Measurements from ENCODE around the gene OS9.

Gene OS9

DNA sequence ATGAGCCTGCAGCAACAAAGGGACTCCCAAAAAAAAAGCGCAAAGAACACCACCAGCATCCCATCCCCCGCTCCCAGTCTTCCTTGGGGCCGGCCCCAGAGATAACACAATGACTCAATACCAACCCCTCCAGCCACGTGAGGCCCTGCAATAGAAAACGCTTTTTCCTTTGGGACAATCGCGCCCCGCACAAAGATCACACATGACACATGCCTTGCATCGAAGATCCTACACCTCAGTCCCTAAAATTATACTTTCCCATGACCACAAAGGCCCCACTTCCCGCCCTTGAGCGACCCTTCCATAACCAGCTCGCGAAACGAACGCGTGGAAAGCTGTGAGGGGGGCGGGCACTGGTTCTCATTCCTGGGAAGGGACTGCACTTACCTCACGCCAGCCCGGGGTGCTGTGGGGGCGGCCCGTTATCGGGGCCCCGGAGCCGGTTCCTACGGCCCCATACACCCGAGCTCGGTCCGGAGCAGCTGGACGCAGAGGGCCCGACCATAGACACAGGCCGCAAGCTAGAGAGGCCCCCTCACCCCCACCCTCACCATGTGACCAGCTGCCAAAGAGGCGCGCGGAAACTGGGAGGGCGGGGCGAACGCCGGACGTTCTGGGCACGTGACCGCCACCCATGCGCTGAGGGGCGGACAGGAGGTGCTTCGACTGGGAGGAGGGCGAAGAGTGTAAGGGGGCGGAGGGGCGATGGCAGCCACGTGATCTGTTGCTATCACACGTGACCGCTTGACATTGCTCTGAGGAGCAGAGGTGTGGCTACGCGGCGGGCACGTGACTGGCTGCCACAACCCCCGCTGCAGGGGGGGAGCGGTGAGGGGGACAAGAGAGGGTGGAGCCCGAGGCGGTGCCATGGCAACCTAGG, 58.1 kb downstream of the OS9 start, which contains the start of gene CDK4:
Gene CDK4 (minus strand): TSS at position 523 of the 880 bp plus-strand sequence. CDS start 593 bp downstream, outside the sequence.
- DNase-seq (ENCODE audit: low read depth in 3 of 3) = peak; percentile 94 to 98 (median 96)

DNA sequence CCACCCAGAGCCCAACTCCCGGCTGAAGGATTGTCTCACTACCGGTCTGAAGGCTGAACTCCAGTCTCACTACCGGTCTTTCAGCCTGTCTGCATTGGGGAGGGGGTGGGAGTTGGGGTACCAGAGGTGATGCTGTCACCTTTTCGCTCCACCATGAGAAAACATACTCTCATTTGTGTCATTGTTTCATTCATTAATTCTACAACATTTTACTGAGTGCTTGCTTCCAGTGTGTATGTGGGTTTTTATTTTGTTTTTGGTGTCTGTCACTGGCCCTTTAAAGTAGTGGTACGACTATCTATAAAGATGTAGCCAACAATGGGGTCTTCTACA, 58.7 kb downstream of the OS9 start:
- no peak for DNase-seq (ENCODE audit: low read depth in 3 of 3)

DNA sequence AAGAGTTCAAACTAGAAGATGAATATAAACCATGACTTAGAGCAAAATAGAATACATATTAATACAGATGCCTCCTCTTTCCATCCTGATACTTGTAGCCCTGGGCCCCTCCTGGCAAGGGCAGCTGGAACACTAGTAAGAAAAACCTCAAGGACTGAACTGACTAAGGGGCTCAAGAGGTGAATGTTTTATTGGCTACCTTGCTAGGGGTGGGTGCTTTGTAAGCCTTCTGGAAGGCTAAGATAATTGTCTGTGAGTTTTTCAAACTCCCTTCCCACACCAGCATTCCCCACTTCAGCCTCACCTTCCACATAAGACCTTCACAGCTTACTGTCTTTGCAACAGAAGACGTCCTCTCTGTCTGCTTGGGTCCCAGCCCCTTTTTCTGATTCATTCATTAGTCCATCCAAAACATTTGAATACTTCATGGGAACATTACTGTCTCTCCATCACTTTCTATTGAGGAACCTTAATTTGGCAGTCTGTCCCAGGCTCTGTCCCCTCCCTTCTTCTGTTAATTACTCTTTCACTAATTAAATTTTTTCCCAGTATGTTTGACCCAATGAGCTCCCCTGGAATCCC, 59.9 kb downstream of the OS9 start:
- DNase-seq (ENCODE audit: low read depth in 3 of 3) = no peak

DNA sequence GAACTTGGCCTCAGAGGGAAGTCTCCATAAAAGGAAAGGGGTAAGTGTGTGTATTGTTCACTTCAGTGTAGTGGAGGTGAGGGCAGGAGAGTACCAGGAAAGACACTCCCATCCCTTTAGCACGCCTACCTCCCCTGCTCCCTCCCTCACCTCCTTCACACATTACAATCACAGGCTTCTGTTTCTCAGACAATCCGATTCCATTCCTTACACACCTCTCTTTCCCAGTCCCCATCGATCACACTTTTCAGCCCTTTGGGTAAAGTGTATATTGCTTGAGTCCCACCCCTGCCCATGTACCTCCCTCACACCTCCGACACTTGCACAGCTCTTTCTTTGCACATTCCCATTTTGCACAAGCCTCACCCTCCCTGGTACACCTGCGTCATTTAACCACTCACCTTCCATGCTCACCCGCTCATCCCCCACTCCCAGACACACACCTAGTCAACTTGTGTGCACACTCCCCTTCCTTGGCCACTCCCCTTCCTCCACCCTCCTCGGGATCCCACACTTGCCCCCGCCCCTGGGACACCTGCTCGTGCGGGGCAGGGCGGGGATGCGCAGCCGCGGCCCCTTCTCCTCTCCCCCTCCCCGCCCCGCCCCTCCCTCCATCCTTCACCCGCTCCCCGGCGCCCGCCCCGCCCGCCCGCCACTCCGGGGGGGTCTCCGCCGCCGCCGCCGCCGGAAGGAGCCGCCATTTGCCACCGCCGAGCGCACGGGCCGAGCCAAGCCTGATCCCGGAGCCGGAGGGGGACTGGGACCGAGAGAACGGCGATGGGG, 60.7 kb downstream of the OS9 start, which contains the start of gene MARCHF9:
Gene MARCHF9 (plus strand): TSS at position 693 of the 783 bp plus-strand sequence. CDS start 426 bp downstream, outside the sequence.
- DNase-seq (ENCODE audit: low read depth in 3 of 3) = peak; percentile 65 to 89 (median 76)

DNA sequence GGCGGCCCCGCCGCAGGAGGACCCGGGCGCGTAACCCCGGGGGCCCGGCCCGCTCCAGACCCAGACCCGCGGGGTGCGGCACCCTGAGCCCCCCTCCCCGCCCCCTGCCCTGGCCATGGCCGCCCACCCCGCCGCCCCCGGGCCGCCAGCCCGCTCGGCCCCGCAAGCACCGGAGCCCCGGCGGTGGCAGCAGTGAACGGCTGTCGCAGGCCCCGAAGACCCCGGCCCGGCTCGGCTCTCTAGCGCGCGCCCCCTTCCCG, 61.2 kb downstream of the OS9 start:
- DNase-seq (ENCODE audit: low read depth in 3 of 3) = no peak

DNA sequence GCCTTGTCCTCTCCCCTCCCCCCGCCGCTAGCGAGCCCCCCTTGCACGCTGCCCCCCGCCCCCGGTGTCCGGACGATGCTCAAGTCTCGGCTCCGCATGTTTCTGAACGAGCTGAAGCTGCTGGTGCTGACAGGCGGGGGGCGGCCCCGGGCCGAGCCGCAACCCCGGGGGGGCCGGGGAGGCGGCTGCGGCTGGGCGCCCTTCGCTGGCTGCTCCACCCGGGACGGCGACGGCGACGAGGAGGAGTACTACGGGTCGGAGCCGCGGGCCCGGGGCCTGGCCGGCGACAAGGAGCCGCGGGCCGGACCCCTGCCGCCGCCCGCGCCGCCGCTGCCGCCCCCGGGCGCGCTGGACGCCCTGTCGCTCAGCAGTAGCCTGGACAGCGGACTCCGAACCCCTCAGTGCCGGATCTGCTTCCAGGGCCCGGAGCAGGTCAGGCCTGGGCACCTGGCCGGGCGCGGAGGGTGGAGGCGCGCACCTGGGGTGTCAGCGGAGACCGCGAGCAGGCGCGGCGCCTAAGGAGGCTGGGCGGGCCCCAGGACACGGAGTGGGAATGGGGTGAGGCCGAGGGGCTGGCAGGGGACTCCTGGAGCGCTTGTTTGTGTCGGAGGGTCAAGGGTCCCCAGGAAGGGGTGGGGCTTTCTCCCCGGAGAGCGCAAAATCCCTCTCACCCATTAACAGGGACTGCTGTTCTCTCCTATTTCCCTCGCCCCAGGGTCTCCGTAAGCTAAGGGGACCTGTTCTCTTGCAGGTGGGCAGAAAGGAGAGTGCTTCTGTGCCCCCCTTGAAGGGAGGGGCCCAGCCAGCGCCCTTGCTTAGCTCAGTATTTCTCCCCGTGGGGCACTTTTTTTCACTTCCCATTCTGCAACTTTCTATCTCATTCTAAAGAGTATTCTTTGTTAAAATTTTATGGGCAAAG, 61.8 kb downstream of the OS9 start:
- DNase-seq (ENCODE audit: low read depth in 3 of 3) = no peak

DNA sequence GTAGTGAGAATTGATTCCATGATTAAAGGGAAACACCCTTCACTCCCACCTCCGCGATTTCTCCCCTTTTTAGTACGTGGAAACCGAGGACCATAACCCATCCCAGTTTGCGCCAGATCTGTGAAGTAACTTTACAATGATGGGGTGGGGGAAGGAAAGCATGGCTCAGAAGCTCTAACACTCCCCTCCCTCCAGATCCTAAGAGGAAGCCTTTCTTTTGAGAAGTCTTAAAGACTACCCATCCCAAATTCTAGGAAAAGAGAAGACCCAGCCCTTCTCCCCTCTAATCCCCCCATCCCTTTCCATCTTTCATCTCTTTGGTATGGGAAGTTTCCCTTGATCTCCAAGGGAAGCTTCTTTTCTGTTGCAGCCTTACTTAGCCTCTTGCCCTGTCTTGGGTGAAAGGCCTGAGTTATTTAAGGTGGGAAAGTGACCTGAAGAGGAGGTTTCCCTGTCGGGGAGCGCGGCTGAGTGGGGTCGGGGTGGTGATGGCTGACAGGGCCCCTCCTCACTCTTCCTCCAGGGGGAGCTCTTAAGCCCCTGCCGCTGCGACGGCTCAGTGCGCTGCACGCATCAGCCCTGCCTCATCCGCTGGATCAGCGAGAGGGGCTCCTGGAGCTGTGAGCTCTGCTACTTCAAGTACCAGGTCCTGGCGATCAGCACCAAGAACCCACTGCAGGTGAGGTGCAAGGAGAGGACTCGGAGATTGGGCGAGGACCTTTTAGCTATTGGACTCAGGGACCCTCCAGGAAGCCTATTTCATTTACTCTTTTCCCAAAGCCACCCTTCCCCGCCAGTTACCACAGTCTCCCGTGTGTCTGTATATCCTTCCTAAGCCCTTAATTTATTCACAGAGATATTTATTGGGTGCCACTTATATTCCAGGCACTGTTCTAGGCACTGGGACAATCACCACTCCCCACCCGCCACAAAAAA, 62.7 kb downstream of the OS9 start:
- peak in 1 of 3 donors; percentile 63 for DNase-seq (ENCODE audit: low read depth in 3 of 3)

DNA sequence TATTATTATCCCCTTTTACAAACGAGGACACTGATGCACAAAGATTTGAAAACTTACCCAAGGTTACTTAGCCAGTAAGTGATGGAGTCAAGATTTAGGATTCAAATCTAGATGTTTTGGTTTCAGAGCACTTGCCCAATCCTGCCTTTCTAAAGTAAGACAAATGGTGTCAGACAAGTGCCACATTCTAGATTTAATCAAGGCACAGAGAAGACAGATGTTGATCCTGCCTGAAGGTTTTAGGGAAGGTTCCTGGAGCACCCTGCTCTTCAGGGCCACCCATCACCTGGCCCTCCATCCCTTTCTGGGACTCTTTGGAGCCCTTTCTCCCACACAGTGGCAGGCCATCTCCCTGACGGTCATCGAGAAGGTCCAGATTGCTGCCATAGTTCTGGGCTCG, 63.8 kb downstream of the OS9 start:
- no peak for DNase-seq (ENCODE audit: low read depth in 3 of 3)

DNA sequence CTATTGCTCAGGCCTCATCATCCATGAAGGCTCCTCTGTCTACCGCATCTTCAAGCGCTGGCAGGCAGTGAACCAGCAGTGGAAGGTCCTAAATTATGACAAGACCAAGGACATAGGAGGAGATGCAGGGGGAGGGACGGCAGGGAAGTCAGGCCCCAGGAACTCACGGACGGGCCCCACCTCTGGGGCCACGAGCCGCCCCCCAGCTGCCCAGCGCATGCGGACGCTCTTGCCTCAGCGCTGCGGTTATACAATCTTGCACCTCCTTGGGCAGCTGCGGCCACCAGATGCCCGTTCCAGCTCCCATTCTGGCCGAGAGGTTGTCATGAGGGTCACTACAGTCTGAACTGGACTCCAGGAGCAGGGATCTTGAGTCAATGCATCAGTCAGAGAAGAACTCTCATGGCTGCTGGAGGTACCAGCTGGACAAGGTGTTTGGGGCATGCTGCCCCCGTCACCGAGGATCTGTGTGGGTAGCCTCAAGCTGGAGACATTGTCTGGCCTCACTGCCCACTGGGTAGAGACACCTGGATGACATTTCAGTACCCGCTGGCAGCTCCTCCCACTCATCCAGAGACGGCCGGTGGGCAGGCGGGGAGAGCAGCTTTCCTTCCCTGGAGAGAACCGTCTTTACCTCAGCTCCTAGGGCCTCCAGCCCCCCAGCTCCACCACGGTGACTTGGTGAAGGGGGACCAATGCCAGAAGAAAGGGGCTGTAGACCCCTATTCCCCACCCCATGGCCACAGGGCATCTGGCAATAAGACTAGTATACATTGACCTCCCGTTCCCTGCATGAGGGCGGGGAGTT, 64.8 kb downstream of the OS9 start:
- no peak for DNase-seq (ENCODE audit: low read depth in 3 of 3)

DNA sequence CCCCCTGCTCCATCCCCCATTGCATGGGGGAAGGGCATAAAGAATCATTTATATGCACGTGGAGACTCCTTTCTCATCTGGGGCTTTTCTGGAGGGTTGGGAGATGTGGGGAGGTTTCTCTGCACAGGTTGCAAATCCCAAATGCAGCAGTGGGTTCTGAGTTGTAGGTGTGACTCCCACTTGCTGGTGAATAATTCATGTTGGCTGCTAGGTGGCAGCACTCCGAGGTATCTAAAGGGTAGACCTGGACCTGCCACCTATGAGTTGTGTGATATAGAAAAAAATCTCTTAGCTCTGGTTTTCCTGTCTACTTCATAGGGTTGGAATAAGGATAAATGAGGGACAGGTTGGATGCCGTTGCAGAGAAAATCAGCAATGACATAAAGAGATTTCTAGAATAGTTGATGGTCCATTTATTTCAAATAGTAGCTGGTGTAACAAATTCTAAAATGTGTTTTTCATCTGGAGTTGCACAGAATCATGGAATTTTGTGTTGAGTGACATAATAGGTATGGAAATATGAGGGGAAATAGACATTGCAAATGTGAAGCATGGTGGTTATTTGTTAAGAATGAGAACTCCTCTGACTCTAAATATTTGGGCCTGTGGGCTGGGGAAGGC, 65.5 kb downstream of the OS9 start:
- no peak for DNase-seq (ENCODE audit: low read depth in 3 of 3)

DNA sequence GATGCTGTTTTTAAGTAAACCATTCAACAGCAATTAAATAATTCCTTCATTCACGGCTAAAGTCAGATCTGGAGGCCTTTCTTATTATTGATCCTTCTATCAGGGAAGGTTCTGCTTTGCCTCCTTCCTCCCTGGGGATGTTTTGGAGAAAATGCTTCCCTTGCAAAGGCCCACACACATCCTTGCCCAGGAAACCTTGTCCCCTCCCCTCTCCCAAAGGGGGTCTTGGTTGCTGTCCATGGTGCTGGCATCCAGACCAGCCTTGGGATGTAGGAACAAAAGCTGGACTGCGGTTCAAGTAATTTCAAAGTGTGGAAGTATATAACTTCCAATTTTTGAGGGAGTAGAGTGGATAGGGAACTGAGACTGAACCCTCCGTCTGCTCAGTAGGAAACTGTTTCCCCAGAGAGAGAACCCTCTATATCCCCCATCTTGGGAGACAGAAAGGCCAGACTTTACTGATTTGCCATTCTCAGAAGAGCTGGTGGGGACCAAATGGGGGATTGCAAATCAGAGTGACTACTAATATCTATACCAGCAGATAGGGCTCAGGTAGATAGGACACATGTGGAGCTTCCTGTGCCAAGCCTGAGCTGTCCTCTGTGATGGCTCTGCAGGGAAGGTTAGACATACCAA, 66.5 kb downstream of the OS9 start:
- DNase-seq (ENCODE audit: low read depth in 3 of 3) = no peak

DNA sequence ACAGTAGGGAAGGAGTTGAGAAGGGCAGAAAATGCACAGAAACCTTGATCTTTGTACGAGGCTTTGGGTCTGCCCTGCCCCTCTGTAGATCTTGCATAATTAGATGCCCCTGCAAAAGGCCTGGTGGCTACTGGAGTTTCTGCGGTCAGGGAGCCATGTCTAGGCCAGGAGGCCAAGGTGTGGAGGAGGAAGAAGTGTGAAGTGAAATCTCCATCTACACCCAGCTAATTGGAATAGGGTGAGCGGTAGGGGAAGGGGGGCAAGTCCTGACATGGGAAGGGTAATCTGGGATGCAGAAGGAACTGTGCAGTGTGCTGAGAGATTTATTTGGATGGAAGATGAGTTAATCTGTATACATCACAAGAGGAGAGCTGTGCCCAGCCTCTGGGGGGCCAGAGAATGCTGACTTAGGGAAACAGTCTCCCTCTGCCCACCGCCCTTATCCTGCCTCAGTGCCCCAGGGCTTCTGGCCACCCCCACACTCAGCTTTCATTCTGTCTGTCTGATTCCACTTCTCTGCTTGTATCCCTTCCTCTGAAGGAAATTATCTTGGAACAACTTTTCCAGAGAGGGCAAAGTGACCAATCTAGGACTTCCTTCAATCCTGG, 67.6 kb downstream of the OS9 start:
- no peak for DNase-seq (ENCODE audit: low read depth in 3 of 3)

DNA sequence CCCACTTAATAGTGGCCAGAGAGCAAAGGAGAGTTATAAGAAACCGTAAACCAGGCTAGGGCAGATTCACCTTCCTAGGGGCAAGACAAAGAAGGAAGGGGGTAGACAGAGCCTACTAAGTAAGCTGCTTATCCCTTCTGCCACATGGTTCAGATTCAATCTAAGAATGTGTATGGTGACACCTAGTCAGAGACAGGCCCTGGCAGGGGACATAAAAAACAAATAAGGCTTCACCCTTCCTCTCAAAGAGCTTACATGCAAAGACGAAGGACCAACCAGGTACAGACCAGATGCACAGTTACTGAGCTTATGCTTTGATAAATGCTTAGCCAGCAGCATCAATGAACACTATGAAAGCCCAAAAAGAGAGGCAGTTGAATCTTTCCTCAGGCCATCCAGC, 68.5 kb downstream of the OS9 start:
- DNase-seq (ENCODE audit: low read depth in 3 of 3) = no peak

DNA sequence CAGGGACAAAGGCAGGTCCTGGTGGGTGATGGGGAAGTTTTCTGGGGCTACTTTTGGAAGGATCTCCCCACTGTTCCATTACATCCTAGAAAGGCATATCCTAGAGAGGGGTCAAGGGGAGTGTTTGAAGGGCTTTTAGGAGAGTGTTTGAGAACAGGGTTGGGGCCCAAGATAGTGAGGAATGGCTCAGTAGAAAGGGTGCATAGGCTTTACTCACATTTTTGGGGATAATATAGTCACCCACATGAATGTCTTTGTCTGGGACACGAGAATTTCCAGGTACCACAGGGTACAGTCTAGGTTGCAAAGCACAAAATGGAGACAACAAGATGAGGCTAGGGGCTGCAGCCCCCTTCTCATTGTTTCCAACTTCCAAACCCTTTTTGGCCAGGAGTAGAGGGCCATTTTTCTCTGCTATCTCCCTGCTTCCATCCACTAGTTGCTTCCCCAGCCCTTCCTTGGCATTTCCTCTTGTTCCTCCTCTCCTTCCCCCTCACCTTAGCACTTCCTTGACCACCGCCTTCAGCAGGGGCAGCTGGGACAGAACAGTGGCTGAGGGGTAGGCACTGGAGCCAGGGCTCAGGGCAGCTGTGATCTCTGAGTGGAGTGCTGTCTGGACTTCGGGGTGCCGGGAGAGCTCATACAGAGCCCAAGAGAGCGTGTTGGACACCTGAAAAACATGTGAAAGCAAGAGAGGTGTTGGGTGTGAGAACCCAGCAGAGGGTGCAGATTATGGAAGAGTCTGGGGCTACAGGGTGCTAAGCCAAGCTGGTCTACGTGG, 70.1 kb downstream of the OS9 start:
- DNase-seq (ENCODE audit: low read depth in 3 of 3) = no peak

DNA sequence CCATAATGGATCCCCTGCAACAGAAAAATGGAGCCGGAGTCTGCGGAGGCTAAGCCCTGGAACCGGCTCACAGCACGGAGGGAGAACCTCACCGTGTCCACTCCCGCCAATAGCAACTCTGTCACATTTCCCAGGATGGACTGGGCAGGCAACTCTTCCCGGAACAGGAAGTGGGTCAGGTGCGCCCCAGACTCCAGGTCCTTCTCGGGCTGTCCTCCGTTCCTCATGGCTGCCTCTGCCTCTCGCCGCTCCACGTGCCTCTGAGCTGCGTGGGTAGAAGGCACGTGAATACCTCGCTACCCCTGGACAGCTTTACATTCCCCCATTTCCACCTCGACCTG, 70.7 kb downstream of the OS9 start:
- DNase-seq (ENCODE audit: low read depth in 3 of 3) = no peak

DNA sequence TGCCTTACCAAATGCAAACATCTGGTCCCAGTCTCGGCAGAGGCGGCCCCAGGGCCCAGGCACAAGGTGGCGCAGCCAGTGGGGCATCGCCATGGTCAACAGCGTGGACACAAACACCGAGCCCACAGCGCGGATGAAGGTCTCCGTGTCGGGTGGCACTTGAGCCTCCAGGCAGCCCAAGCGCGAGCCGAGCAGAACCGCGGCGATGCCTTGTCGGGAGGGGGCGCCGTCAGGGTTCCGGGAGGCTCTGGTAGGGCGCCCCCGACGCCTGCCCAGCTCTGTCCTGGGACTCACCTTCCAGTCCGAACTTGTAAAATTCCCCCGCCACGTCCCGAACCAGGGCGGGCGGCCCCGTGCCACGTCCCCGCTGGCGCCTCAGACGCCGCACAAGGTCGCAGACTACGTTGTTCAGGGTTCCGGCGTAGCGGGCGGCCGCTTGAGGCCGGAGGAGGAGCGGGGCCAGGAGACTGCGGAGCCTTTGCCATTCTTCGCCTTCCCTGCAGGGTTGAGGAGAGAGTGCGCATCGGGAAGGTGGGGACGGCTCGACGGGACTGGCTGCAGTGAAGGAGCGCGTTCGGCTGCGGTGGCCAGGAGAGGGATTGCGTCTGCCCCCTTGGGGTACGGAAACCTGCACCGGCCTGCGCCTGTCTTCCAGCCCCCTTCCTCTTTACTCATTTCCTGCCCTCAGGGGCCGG, 71.2 kb downstream of the OS9 start:
- no peak for DNase-seq (ENCODE audit: low read depth in 3 of 3)

All from stimulated activated CD4-positive, alpha-beta T cell treated with anti-CD3 and anti-CD28 coated beads, TNF-alpha, amount 100 ng/mL, for 48 hours (primary cell).